Esophagus squamous epithelium (tissue), 4 donors: Measurements from ENCODE around the gene RIMS3.

Experiments
- CTCF ChIP-seq, 6 experiments: fragments of 450-650 bp in 4 of 6; fragments of 200-600 bp in 2 of 6; sonication (generic) in 2 of 6; IDR thresholded peaks; one replicate each; pipeline ENCODE4 v1.5.1; 2016 to 2019; ENCODE audit warnings: antibody characterized with exemption in 6 of 6, mild to moderate bottlenecking in 4 of 6, moderate library complexity in 4 of 6
- POLR2A ChIP-seq, 4 donors: fragments of 450-650 bp; IDR thresholded peaks; one replicate each; pipeline ENCODE4 v1.6.1; 2017; ENCODE audit warnings: antibody characterized with exemption in 4 of 4, mild to moderate bottlenecking in 4 of 4, moderate library complexity in 3 of 4

GRCh38 chr1:40692429-40692895 lies 27.0 kb upstream of the RIMS3 start:
- TF ChIP-seq POLR2A (IDR thresholded peaks at IDR 0.05) (no peak), CTCF (IDR thresholded peaks at IDR 0.05) (no peak)
